ENCODE measurements around the gene TNS2. TPM values are rescaled to one million over a fixed set of nuclear protein-coding genes. Genes with fewer than 3 reads are reported as not detected.

Gene TNS2
- total and polyA plus RNA-seq, 9 of the 15 experiments (the other 6 are each of a cell fraction or from before 2014, with no cell fraction given), result 0.28 to 3.1 (median 1.2) TPM; not detected in 1

GRCh38 chr12:53079226-53080117 lies 29.6 kb downstream of the TNS2 start, which contains the start of gene SPRYD3 (continued):
- no peak for TF ChIP-seq ZBTB1 (CRISPR knock-in tag; IDR thresholded peaks at IDR 0.05; ENCODE audit: borderline replicate concordance, low read depth)
- TF ChIP-seq RAD21 (CRISPR knock-in tag; conservative IDR thresholded peaks at IDR 0.05 in 1 of 2, IDR thresholded peaks at IDR 0.05 in 1 of 2), result no peak
- no peak for TF ChIP-seq NBN (IDR thresholded peaks at IDR 0.05; ENCODE audit: low read depth)
- no peak for TF ChIP-seq ZNF717 (CRISPR knock-in tag; IDR thresholded peaks at IDR 0.05)
- TF ChIP-seq RBM14 (IDR thresholded peaks at IDR 0.05; ENCODE audit: borderline replicate concordance, insufficient read depth, low read depth, low read length), result no peak
- TF ChIP-seq, protein P1, sequence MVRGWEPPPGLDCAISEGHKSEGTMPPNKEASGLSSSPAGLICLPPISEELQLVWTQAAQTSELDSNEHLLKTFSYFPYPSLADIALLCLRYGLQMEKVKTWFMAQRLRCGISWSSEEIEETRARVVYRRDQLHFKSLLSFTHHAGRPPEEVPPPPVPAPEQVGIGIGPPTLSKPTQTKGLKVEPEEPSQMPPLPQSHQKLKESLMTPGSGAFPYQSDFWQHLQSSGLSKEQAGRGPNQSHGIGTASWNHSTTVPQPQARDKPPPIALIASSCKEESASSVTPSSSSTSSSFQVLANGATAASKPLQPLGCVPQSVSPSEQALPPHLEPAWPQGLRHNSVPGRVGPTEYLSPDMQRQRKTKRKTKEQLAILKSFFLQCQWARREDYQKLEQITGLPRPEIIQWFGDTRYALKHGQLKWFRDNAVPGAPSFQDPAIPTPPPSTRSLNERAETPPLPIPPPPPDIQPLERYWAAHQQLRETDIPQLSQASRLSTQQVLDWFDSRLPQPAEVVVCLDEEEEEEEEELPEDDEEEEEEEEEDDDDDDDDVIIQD (CRISPR knock-in tag; IDR thresholded peaks at IDR 0.05), result no peak
- peak; percentile 54; the same call in 1 of the 2 replicates for TF ChIP-seq TARDBP (IDR thresholded peaks at IDR 0.05)
- TF ChIP-seq NEUROD1 (IDR thresholded peaks at IDR 0.05; ENCODE audit: borderline replicate concordance, low read depth, low read length, partially characterized antibody), result peak; percentile 98
- TF ChIP-seq NONO (IDR thresholded peaks at IDR 0.05; ENCODE audit: low read depth in 2 of 2, low read length in 1 of 2), result no peak
- TF ChIP-seq ZNF584 (CRISPR knock-in tag; IDR thresholded peaks at IDR 0.05; ENCODE audit: low read depth), result no peak
- TF ChIP-seq, protein P2, sequence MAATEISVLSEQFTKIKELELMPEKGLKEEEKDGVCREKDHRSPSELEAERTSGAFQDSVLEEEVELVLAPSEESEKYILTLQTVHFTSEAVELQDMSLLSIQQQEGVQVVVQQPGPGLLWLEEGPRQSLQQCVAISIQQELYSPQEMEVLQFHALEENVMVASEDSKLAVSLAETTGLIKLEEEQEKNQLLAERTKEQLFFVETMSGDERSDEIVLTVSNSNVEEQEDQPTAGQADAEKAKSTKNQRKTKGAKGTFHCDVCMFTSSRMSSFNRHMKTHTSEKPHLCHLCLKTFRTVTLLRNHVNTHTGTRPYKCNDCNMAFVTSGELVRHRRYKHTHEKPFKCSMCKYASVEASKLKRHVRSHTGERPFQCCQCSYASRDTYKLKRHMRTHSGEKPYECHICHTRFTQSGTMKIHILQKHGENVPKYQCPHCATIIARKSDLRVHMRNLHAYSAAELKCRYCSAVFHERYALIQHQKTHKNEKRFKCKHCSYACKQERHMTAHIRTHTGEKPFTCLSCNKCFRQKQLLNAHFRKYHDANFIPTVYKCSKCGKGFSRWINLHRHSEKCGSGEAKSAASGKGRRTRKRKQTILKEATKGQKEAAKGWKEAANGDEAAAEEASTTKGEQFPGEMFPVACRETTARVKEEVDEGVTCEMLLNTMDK (IDR thresholded peaks at IDR 0.05; ENCODE audit: borderline replicate concordance, insufficient read depth, low read depth, low read length, poor library complexity, severe bottlenecking), result no peak
- TF ChIP-seq, protein P3, sequence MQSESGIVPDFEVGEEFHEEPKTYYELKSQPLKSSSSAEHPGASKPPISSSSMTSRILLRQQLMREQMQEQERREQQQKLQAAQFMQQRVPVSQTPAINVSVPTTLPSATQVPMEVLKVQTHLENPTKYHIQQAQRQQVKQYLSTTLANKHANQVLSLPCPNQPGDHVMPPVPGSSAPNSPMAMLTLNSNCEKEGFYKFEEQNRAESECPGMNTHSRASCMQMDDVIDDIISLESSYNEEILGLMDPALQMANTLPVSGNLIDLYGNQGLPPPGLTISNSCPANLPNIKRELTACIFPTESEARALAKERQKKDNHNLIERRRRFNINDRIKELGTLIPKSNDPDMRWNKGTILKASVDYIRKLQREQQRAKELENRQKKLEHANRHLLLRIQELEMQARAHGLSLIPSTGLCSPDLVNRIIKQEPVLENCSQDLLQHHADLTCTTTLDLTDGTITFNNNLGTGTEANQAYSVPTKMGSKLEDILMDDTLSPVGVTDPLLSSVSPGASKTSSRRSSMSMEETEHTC (IDR thresholded peaks at IDR 0.05), result no peak
- TF ChIP-seq, protein P4, sequence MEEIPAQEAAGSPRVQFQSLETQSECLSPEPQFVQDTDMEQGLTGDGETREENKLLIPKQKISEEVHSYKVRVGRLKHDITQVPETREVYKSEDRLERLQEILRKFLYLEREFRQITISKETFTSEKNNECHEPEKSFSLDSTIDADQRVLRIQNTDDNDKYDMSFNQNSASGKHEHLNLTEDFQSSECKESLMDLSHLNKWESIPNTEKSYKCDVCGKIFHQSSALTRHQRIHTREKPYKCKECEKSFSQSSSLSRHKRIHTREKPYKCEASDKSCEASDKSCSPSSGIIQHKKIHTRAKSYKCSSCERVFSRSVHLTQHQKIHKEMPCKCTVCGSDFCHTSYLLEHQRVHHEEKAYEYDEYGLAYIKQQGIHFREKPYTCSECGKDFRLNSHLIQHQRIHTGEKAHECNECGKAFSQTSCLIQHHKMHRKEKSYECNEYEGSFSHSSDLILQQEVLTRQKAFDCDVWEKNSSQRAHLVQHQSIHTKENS (CRISPR knock-in tag; IDR thresholded peaks at IDR 0.05), result no peak
- TF ChIP-seq, protein P5, sequence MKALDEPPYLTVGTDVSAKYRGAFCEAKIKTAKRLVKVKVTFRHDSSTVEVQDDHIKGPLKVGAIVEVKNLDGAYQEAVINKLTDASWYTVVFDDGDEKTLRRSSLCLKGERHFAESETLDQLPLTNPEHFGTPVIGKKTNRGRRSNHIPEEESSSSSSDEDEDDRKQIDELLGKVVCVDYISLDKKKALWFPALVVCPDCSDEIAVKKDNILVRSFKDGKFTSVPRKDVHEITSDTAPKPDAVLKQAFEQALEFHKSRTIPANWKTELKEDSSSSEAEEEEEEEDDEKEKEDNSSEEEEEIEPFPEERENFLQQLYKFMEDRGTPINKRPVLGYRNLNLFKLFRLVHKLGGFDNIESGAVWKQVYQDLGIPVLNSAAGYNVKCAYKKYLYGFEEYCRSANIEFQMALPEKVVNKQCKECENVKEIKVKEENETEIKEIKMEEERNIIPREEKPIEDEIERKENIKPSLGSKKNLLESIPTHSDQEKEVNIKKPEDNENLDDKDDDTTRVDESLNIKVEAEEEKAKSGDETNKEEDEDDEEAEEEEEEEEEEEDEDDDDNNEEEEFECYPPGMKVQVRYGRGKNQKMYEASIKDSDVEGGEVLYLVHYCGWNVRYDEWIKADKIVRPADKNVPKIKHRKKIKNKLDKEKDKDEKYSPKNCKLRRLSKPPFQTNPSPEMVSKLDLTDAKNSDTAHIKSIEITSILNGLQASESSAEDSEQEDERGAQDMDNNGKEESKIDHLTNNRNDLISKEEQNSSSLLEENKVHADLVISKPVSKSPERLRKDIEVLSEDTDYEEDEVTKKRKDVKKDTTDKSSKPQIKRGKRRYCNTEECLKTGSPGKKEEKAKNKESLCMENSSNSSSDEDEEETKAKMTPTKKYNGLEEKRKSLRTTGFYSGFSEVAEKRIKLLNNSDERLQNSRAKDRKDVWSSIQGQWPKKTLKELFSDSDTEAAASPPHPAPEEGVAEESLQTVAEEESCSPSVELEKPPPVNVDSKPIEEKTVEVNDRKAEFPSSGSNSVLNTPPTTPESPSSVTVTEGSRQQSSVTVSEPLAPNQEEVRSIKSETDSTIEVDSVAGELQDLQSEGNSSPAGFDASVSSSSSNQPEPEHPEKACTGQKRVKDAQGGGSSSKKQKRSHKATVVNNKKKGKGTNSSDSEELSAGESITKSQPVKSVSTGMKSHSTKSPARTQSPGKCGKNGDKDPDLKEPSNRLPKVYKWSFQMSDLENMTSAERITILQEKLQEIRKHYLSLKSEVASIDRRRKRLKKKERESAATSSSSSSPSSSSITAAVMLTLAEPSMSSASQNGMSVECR (CRISPR knock-in tag; IDR thresholded peaks at IDR 0.05), result no peak
